HG02943 (cell line): Measurements from ENCODE around the gene MTHFD1.
A peak's percentile ranks its signal among the peaks of the same experiment; 100 is the strongest.
"Not testable (repeated sequence)": the region's sequence is repeated elsewhere in the genome, so short reads cannot be mapped to it uniquely, and the experiment has no call there.

Source experiments
- ATAC-seq: cut with Tn5 transposase; IDR thresholded peaks from one replicate; pipeline ENCODE4 v1.9.1; 2021; ENCODE audit warnings: mild to moderate bottlenecking, low read depth, moderate library complexity; ENCODE audit not compliant: unreplicated experiment

MTHFD1 gene

GRCh38 chr14:64387782-64388532, at the start of gene MTHFD1:
TSS of gene MTHFD1 (plus strand) at chr14:64388353. CDS start at chr14:64388428, 75 bp downstream.
- peak; percentile 74 for ATAC-seq

- ATAC-seq = peak; percentile 86
These were observed 49.4 kb upstream of the MTHFD1 start for GRCh38 chr14:64338616-64339316.

GRCh38 chr14:64340560-64341196, 47.5 kb upstream of the MTHFD1 start:
- no peak for ATAC-seq

- no peak for ATAC-seq
These were observed 40.4 kb upstream of the MTHFD1 start for GRCh38 chr14:64347748-64348147.

GRCh38 chr14:64349741-64350490, 38.2 kb upstream of the MTHFD1 start:
- no peak for ATAC-seq

GRCh38 chr14:64363265-64363846, 24.8 kb upstream of the MTHFD1 start:
- ATAC-seq = no peak

- ATAC-seq = no peak
These were observed 23.2 kb upstream of the MTHFD1 start for GRCh38 chr14:64364907-64365306.

- not testable (repeated sequence) for ATAC-seq
These were observed 22.7 kb upstream of the MTHFD1 start for GRCh38 chr14:64365358-64365889.

GRCh38 chr14:64369201-64369600, 19.0 kb upstream of the MTHFD1 start:
- no peak for ATAC-seq

- peak; percentile 2 for ATAC-seq
These were observed 846 bp upstream of the MTHFD1 start for GRCh38 chr14:64387232-64387781.

GRCh38 chr14:64388533-64389285, 556 bp downstream of the MTHFD1 start:
- ATAC-seq = no peak

GRCh38 chr14:64391113-64391725, 3.1 kb downstream of the MTHFD1 start:
- no peak for ATAC-seq

- no peak for ATAC-seq
These were observed 3.8 kb downstream of the MTHFD1 start for GRCh38 chr14:64391986-64392385.

- ATAC-seq = not testable (repeated sequence)
These were observed 5.1 kb downstream of the MTHFD1 start for GRCh38 chr14:64393189-64393726.

GRCh38 chr14:64394423-64394822, 6.3 kb downstream of the MTHFD1 start:
- ATAC-seq = no peak

GRCh38 chr14:64394977-64395633, 7.0 kb downstream of the MTHFD1 start:
- ATAC-seq = no peak

- no peak for ATAC-seq
These were observed 12.8 kb downstream of the MTHFD1 start for GRCh38 chr14:64400829-64401459.
